ENCODE data around the gene CPA3.

Gene CPA3

GRCh38 chr3:148922467-148922866 is 57.4 kb downstream of the CPA3 start:
- DNase-seq (ENCODE audit: low read depth), result no peak

- no peak for DNase-seq (ENCODE audit: low read depth)
These were observed 58.5 kb downstream of the CPA3 start for GRCh38 chr3:148923592-148923991.

DNA sequence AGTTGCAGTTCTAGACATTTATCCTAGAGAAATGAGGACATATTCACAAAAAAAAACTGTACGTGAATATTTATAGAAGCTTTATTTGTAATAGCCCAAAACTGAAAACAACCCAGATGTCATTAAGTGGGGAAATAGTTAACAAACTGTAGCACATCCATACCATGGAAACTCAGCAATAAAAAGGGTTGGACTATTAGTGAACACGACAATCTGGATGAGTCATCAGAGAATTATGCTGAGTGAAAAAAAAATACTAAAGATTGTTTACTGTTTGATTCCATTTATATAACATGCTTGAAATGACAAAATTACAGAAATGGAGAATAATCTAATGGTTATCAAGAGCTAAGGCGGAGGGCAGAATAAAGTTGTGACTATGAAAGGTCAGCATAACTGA is 59.5 kb downstream of the CPA3 start:
- DNase-seq (ENCODE audit: low read depth), result no peak

GRCh38 chr3:148925845-148926244 is 60.7 kb downstream of the CPA3 start:
- DNase-seq (ENCODE audit: low read depth), result no peak

- DNase-seq (ENCODE audit: low read depth), result no peak
These were observed 65.7 kb downstream of the CPA3 start for GRCh38 chr3:148930752-148931151.

GRCh38 chr3:148931574-148931973 is 66.5 kb downstream of the CPA3 start:
- no peak for DNase-seq (ENCODE audit: low read depth)

DNA sequence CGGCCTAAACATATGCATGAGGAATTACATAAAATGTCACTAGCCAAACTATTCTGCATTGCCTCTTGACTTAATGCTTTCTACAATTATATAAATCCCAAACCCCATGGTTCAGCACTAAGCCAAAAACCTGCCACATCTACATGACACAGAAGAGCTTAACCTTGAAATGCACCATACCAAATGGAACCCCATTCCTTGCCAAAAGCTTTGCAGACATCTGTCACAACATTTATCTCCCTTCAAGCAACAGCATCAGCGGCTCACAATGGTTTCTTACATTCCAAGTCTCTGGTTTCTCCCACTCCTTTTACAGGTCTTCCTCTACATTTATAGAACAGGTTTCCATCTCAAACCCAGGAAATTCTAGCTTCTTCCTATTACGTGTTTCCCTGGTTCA is 67.9 kb downstream of the CPA3 start:
- DNase-seq (ENCODE audit: low read depth), result no peak

DNA sequence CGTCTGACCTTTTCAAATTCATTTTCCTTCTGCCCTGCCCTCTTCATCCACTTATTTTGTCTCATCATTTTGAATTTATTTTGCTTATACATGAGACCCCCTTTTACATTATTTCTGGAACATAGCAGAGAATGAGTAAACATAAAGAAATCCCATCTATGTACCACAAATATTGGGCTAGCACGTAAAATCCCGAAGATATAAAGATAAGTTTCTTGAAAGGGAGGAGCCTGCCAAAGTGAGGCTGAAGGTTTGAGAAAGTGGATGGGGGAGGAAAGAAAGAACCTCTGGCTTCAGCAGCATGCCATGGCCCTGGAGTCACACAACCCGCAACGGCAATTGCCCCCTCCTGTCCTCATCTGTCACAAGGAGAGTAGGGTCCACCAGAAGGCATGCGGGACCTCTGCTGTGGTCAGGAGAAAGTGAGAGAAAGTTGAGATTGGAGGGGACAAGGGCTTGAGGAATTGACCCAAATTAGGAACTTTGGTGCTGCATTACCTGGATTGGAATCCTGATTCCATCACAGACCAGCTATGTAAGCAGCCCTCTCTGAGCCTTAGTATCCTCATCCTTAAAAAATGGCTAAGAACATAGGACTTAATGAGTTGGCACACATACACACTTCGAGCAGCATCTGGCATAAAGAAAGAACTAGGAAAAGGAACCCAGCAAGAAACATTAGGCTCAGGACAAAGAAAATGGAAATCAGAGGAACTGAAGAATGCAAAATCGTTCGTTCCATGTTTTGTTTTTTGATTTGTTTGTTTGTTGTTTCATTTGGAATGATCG is 72.6 kb downstream of the CPA3 start:
- DNase-seq (ENCODE audit: low read depth), result no peak

GRCh38 chr3:148938306-148938705 is 73.2 kb downstream of the CPA3 start:
- no peak for DNase-seq (ENCODE audit: low read depth)

DNA sequence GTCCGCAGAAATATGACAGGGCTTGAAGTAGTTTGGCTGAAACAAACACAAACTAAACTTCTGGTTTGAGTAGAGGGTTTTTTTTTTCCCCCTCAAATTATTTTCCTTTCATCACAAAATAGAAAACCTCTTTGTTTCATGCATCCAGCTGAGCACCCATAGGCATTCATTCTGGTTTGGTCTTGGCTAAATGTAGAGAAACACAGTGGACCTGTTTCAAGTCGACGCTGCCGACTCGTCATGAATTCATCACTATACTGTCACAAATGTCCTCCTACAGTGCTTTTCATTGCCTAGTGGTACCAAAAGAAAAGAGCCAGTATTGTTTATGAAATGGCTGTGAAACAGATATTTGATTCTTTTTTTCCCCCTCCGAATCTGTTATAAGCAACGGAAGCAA is 73.8 kb downstream of the CPA3 start:
- no peak for DNase-seq (ENCODE audit: low read depth)

DNA sequence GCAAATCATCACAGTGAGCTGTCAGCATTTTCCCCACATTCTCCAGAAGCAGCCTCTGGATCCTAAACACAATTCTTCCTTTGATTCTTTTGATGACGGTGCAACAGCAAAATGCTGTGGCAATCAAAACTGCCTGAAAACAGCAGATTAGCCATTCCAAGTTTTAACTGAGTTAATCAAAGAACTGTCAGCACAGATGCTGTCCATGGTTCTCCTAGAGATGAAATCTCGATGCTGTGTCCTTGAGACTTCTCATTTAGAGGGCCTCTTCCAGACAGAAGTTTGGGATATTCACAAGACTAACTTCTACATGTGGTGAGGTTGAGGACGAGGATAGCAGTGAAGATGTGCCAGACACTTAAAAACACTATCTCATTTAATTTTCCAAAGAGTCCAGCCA is 75.9 kb downstream of the CPA3 start:
- no peak for DNase-seq (ENCODE audit: low read depth)

- DNase-seq (ENCODE audit: low read depth), result no peak
These were observed 78.6 kb downstream of the CPA3 start for GRCh38 chr3:148943506-148944205.

- no peak for DNase-seq (ENCODE audit: low read depth)
These were observed 80.0 kb downstream of the CPA3 start for GRCh38 chr3:148945116-148945515.
